Activated T-cell treated with anti-CD3 and anti-CD28 coated beads, Interleukin-2, amount 50 U/mL, for 1 hour (primary cell): ENCODE results near the gene MEF2C.
A peak's percentile ranks its signal among the peaks of the same experiment; 100 is the strongest.

Source experiments
- DNase-seq: peaks from one replicate; pipeline ENCODE4 v3.0.0-alpha.2; 2020

MEF2C gene

DNA sequence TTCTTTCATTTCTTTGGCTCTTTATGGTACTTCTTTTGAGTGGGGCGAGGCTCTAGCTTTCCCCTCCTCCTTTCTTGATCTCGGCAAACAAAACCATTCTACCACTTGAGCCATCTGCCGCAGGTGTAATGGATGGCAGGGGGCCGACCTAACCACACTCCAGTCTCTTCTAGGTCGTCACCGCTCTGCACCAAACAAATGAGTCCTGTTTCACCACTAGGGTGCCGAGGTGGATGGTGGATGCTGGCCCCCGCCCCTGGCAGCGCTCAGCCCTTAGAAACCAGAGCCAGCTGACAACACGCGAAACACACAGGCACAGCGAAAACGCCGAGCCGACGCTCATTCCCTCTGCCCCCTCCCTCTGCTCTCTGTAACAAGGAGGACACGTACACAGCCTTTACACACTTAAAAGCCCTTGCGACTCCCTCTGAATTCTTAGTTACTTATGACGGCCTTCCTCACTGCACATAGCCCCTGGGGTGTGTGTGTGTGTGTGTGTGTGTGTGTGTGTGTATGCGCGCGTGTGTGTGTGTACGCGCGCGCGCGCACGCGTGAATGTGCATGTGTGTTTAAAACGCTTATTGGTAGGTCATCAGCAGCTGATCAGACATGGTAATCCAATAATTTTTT lies 199.4 kb downstream of the MEF2C start:
- DNase-seq, result no peak

DNA sequence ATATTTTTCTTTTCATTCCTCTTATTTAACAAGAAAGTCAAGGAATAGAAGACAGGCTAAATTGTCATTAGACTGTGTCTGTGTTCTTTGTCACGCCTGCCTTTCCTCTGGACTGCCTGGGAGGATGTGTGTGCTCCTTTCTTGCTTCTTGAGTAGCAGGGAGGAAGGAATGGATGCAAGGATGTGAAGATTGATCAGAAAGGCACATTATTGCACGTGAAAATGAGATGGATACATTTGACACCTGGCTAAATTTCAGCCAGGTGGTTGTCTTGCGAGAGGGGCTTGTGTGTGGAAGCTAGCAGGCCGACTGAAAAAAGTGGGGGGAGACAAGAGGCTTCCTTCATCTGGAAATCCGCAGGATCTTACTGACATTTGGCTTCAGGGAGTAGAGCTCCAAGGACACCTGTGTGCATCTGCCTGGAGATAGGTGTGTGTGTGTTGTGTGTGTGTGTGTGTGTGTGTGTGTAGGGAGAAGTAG lies 200.1 kb downstream of the MEF2C start:
- no peak for DNase-seq

DNA sequence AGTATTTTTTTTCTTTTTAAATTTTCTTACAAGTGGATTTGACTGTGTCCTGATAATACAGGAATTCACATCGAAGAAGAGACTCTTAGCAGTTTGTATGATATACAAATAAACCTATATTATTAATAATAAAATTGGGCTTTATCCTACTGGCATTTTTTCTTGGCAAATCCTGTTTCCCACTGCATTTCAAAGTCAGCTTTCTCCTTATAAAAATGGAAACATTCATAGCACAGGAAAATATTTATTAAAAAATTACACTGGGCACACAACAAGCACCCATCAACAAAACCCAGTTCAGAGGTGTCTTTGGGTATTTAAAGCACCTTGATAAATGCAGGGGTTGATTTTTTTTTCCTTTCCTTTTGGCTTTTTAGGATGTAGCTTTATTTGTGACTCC lies 200.9 kb downstream of the MEF2C start:
- no peak for DNase-seq

DNA sequence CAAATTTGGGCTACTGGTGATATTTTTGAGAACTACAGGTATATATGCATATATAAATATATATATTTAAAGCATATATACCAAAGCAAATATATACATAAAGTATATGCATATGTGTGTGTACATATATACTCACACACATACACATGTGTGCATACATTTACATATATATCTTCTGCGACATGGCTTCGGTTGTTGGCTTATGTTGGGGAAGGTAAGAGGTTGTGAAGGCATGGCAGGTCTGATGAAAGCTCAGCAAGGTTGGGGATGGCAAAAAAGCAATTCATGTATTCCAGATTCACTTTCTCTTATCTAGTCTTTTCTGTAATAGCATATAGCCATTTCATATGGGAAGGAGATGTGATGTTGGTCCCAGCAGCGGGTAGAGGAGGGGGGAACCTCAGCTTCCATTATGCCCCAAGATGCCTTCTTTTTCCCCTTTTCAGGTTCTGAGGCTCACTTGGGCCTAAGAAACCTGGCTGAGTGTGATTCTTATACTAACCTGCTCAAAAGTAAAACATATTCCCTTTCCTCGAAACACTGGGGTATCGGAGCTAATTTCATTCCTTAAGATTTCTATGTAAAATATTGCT lies 201.7 kb downstream of the MEF2C start:
- DNase-seq, result no peak

DNA sequence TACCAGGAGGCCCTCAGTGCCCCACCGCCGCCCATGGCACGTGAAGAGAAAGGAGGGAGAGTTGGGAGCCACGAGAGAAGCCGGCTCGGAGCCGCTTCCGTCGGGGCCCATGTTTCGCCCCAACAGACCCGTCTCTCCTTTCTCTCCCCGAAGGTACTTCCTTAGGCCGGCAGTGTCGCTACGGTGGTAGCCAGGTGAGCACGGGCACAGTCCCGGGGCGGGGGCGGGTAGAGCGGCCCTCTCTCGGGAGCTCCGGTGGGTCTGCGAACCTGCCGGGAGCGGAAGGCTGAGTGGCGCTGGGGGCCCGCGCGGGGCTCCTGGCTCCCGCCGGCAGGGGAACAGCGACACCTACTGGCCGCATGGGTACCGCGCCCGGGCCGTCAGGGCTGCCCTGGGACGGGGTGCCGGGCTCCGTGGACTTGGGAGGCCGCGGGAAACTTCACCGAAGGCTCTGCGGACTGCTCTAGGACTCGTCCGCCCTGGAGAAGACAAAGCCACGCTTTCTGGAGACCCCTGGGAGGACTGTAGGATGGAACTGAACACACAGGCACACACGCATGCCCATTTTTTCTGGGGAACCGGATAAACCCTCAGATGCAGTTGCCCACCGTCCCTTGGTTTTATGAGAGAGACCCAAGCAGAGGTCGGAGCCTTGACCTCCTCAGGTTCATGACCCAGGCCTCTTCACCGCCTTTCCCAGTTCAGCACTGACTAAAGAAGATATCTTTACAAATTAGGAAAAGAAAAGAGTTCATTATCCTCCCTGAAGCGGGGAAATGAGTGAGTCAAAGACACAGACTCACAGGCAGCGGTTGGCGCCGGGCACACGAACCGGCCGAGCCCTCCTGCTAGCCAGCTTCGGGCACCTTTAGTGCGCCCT lies 202.5 kb downstream of the MEF2C start:
- DNase-seq, result peak; percentile 82

DNA sequence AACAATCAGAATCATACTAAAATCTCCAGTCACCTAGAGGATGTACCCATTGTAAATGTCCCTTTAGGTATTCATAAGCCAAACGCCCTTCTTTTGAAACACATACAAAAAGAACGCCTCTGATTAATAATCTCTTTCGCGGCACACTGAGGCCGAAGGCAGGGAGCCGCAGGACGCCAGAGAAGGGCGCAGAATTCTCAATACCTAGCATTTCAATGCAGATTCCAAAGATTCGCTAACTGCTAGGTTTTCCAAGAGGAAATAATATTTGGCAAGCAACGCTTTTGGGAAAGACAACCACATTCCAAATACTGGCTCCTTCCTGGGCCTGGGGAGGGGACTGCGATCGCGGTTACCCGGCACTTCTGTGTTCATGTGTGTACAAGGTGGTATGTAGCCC lies 203.3 kb downstream of the MEF2C start:
- no peak for DNase-seq

DNA sequence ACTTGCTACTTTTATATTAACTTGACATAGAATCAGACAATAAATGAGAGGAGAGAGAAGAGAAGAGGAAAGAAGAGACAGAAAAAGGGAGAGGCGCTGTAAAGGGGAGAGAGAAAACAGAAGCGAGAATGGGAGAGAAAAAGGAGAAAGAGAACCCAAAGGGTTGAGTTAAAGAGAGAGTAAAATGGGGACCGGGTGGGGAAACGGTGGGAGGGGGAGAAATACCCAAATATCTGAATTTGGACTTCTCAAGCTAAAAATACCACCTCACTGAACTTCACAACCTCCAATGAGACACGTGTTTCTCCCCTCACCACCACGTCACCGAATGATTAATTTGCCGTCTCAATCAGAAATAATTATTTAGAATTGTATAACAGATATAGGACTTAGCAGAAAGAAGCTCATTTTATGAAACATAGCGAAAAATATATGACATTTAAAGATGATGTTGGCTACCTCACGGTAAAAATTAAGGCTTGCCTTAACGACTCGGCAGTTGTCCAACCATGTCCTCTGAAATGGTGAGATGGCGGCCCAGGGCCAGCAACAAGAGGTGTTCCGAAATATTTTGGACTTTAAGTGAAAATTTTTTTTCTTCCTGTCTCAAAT lies 204.1 kb downstream of the MEF2C start:
- DNase-seq, result no peak

DNA sequence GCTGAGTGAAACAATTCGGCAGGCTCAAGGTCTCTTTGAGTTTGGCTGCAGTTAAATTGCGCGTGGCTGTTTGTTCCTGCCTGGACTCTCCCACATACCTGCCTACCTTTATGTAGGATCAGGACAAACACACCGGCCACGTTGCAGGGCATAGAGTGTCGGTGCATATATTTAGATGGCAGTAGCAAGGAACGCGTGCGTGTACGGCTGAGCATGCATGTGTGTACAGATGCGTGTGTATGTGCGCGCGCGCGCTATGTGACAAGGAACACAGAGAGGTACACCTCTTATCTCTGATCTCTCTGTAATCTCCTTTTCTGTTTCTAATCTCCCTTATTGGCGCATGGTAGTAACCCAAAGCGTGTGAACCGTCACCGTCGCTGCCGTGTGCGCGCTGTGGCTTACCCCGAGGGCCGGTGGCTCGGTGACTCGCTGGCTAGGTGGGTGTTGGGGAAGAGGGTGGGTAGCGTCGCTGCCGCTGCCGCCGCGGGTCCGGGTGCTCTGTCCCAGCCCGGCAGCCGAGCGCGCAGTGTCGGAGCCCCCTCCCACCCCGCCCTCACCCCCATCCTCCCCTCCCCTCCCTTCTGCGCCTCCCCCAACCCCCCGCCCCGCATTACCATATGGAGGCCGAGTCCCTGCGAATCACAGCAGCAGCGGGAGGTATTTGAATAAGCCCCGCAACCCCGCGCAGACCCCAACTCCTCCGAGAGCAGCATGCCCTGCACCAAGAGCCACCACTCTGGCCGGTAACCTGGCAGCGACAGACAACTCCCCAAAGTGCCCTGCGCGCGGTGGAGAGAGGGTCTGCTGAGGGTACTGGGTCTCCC lies 204.8 kb downstream of the MEF2C start:
- no peak for DNase-seq

DNA sequence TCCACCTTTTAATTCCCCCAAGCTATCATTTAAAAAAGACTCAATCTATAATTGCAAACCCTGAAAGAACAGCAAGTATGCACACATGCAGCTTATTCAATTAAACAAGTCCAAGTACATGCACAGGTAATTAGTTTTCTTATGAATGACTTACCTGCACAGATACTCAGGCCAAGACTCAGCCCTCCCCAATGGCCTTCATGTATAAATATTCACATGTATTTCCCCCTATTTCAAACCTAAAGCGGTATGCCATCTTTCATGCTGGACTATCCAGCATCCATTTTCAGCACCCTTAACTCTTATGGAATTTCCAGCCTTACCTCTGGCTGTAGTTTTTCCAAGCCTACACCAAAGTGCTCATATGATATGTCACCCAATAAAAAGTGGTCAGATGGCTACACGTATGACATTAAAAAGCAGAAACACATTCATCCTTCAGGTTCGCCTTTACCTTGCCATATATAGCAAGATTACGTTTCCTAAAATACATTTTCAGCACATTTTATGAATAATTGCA lies 205.5 kb downstream of the MEF2C start:
- no peak for DNase-seq

DNA sequence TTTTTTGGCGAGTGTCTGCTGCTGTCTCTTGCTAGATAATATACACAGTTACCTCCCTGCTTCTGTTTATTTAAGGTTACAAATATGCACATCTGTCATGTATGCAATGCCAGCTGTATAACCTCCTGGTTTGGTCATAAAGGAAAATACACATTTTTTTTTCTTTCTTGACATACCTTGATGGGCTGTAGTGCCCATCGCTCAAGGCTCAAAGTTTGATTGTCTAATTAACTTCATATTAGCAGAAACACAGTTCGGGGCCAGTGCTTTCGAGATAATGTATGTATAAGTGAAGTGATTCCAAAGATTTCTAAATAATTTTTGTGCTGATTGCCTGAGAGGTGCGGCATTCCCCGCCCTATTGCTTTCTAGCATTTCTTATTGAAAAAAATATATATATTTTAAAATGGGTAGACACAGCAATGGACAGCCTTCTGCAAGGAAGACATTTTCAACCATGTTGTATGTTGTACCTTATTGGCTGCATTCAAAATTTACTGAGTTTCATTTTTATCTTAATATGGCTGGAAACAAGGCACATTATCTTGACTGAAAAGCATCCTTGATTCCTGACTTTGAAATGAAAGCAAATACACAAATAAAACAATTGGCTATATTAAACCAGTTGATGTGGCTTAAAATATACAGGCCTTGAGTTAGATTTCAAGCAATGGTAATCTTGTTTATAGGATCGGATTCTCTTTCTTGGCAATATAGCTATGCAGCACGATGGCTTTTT lies 206.2 kb downstream of the MEF2C start:
- no peak for DNase-seq

DNA sequence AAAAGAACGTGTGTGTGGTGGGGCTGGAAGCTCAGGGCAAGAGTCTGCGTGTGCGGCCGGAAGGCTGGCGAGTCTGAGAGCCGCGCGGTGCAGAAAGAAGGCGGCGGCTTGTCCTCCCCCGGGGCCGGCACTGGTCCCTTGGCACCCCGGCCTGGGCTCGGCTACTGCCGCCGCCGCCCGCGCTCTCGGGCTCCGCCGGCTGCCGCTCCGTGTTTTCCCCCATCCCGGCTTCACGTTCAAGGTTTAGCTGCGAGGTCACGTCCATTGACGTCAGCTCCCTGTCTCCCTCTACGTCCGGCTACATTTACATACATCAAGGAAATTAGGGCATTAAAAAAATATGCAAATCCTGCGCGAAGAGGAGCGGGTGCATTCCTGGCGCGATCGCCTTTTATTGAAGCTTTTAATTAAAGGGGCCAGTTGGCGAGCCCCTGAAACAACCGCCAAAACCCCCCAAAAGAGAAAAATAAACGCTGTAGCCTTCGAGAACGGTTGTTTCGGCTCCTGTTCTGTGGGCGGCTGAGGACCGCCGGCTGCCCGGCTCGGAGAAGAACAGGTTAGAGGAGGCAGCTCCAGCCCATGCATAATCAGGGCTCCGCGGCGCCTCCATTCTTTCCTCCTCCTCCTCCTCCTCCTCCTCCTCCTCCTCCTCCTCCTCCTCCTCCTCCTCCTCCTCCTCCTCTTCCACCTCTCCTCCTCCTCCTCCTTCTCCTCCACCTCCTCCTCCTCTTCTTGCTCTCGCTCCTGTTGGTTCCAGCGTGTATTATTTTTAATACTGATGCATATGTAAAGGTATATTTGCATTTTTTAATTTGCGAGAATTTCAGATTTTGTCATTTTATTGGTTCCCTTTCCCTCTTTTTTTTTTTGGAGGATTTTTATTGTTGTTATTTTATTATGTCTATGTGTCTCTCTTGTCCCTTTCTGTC lies 207.0 kb downstream of the MEF2C start:
- no peak for DNase-seq

DNA sequence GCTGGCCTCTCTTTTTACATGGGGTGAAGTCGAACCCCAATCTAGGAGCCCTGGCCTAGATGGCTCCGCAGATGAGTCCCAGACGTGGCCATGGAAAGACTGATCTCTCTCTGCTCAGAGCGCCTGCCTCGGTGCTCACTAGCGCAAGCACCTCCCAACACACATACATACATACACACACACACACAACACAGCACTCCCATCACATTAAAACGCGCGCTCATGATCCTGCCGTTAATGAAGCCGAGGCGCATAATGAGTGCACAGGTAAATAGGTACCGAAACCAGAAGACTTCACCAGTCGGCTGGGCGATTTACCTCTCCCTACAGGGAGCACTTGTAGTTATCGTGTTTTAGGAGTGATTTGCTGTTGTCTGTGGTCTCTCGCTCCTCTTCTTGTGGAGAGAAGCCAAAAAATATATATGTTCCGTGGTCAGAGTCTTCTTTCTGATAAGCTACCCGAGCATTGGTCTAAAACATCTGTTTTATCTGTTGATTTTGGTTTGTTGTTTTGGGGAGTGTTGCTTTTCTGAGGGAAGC lies 207.7 kb downstream of the MEF2C start:
- no peak for DNase-seq

DNA sequence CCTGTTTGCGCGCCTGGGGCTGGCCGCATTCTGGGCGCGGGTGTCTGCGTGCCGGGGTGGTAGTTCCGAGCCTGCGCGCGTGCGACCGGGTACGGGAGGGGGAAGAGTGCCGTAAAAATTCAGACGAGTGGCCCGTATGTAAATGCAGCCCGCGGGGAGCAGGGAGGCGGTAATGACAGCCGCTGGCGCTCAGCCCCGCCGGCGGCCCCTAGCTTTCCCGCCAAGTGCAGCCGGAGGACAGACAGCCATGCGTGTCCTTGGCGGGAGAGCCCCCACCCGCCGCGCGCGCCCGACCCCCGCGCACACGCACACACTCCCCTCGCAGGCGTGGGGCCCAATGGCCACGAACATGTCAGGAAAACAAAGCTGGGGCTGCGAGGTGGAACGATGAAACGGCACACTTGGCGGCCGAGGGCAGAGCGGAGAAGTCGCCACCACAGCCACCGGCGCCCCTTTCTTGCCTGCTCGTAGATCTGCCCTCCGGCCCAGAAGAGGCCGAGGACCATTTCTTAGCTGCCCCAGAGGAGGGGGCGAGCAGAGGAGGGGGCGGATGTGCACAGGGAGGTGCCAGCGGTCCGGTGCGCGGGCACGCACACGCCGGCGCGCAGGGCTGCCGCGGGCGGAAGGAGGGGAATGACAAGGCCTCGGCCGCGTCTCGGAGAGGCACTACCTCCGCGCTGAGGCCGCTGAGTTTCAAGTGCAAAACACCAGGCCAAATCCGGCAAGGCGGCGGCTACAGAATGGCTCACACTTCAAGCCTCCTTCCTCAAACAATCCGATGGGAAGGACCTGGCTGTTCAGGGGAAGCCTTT lies 208.4 kb downstream of the MEF2C start:
- DNase-seq, result no peak

DNA sequence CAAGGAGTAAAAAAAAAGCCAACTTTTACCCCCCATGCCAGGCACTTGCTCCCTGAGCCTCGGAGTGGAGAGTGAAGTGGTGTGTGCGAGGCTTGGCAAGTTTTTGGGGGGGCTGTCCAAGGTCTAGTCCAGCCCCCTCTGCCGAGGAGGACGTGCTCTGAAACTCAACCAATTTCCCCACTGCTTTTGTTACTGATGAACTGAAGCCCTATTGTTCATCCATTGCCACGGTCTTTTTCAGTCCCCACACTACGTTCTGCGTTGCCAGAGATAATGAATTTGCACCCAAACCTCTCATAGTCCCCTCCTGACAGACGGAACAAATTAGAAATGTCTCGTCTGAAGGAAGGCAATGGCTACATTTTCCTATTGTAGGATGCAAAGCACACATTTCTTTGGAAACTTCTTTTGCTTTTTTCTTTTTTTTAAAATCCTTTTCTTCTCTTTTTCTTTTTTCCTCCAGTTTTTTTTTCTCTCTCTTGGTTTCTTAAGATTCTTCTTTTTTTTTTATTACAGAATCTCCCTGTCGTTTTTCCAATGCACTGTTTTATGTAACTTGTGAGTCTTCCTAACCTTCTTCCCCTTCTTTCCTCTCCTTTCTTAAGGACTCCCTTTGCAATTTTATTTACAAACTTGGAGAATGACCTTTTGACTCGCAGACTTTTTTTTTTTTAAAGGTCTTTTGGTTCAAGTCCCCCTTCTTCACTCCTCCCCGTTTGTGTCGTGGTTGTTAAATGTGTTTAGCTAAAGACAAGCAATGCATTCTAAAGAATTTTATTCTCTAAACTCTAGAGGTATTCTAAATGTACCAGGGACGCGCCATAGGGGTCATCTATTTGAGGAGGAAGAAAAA lies 209.5 kb downstream of the MEF2C start:
- DNase-seq, result no peak

DNA sequence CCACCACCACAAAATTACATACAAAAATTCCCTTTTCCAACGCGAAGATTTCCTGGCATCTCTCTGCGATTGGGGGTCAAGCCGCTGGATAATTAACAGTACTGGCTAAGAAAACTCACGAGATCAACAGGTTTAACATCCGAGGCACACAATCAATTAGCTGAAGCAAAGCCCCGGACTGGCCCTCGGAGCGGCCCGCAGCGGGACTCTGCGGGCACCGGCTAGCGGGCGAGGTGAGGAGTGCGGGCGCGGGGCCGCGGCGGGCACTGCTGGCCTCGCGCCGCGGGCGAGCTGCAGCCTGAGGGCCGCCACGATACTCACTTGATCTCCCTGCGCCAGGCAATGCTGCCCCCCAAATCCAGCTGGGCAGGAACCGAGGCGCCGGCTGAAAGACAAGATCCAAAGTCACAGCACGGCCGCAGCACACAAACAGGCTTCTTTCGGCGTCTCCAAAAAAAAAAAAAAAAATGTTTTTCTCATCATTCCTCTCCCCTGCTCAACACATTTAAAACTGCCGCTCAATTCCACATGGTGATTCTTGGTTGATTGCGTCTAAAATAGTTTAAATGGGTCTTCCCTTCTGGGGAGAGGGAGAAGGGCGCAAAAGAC lies 210.2 kb downstream of the MEF2C start:
- DNase-seq, result no peak

DNA sequence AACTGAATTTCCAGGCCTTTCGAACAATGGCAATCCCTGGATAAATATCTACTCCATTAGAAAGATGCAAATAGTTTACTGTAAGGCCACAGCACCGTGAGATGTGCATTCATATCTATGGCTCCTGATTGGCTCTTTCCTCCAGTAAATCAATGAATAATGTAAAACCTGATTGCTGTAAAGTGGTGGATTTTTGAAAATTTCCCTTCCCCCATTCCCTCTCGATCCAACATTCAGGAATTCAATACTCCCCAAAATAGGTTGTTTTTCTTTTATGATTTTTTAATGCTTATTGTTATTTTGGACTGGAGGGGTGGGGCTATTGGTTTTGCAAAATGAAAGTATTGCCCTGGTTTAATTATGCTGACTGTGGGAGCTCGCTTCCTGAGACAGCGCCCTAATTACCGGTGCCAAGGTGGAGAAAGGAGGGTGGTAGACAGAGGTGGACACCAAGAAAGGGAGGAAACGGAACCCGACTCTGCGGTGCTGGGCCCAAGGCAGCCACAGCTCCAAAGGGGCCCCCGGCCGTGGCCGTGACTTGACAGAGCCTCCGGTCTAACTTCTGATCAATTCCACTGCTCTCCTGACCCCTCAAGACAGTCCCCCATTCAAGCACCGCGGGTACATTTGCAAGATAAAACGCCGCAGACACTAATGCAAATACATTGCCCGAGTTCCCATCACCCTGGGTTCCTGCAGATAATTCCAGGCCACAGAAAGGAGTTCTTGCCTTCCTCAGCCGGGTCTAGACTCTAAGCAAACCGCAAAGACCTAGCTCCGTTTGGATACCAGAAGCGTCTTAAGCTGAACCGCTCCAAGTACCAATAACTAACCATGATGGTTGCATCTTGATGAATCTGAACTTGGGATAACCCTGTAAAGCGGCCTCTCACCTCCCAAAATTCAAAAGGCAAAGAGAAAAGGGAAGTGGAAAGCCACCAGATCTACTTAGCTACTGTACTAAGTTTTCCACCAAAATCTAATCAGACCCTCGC lies 211.2 kb downstream of the MEF2C start:
- DNase-seq, result no peak

DNA sequence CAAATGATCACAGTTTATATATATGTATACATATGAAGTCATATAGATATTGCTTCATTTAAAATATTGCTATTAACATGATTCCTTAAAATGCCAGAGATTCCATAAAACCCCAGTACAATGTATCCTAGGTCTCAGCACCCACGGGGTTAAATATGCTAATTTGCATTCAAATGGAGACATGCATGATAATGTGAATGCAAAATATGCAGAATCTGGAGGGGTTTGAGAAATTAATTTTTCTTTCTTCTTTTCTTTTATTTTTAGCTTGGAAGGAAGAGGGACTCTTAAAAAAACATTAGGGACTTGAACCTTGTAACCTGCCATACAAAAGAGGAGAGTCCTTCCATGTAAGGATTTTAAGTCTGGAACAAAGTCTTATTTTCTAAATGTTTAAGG lies 211.9 kb downstream of the MEF2C start:
- no peak for DNase-seq
